SJSA1 (cell line): ENCODE data around the gene KRTAP5-4. TPM values are rescaled to one million over a fixed set of nuclear protein-coding genes. Genes with fewer than 3 reads are reported as not detected.

Experiments
- DNase-seq, 2 experiments: peaks; one replicate each; pipeline ENCODE4 v3.0.0-alpha.2; 2015 to 2020; ENCODE audit warnings: low spot score in 2 of 2, low read depth in 1 of 2
- H3K27ac ChIP-seq: fragments of 250-450 bp; sonication (Bioruptor Pico); 2 replicates; pipeline ENCODE4 v1.5.1; 2020; ENCODE audit warnings: mild to moderate bottlenecking, moderate library complexity
- H3K27me3 ChIP-seq: fragments of 250-450 bp; sonication (Bioruptor Pico); replicated peaks from 2 replicates; pipeline ENCODE4 v1.5.1; 2020; ENCODE audit warnings: mild to moderate bottlenecking, moderate library complexity
- H3K36me3 ChIP-seq: fragments of 250-450 bp; sonication (Bioruptor Pico); 2 replicates; pipeline ENCODE4 v1.5.1; 2020; ENCODE audit warnings: mild to moderate bottlenecking
- H3K4me1 ChIP-seq: fragments of 250-450 bp; sonication (Bioruptor Pico); replicated peaks from 2 replicates; pipeline ENCODE4 v1.6.1; 2021; ENCODE audit warnings: mild to moderate bottlenecking
- H3K4me3 ChIP-seq: fragments of 250-450 bp; sonication (Bioruptor Pico); 2 replicates; pipeline ENCODE4 v1.5.1; 2020; ENCODE audit warnings: mild to moderate bottlenecking
- H3K9me3 ChIP-seq: fragments of 250-450 bp; sonication (Bioruptor Pico); replicated peaks from 2 replicates; pipeline ENCODE4 v1.5.1; 2020; ENCODE audit warnings: mild to moderate bottlenecking
- total RNA-seq: library from RNA; depleted of rRNA; stranded (reverse); fragments of >200 nt; shearing (Covaris generic); gene quantifications from 2 replicates; pipeline ENCODE4 v1.2.3, GENCODE V29; 2014; rRNA removed

The KRTAP5-4 gene
- total RNA-seq, 1 experiment from 2014 or later, result not detected

GRCh38 chr11:1572197-1573076, 49.5 kb downstream of the KRTAP5-4 start, which contains the start of gene DUSP8:
Gene DUSP8, minus strand, starts transcription at chr11:1572271. Its CDS starts 6,445 bp downstream, at chr11:1565826.
- peak within 1 kb of the TSS; percentile 40 for H3K4me3 ChIP-seq
- peaks cover 11% of the 10 kb centered on the region; the same call in 1 of the 2 replicates for H3K4me1 ChIP-seq
- peaks cover 13% of the 10 kb centered on the region for H3K27me3 ChIP-seq
- DNase-seq, result peak; percentile 60 to 75
- no peaks in the 10 kb centered on the region for H3K36me3 ChIP-seq
- no peak within 1 kb of the TSS for H3K27ac ChIP-seq
- H3K9me3 ChIP-seq, result no peaks in the 10 kb centered on the region

GRCh38 chr11:1571760-1572196, 50.2 kb downstream of the KRTAP5-4 start:
- no peaks in the 10 kb centered on the region for H3K9me3 ChIP-seq
- H3K27ac ChIP-seq, result no peak overlapping the region
- DNase-seq, result no peak
- no peaks in the 10 kb centered on the region for H3K36me3 ChIP-seq
- peaks cover 11% of the 10 kb centered on the region; the same call in 1 of the 2 replicates for H3K4me1 ChIP-seq
- peaks cover 13% of the 10 kb centered on the region for H3K27me3 ChIP-seq
- H3K4me3 ChIP-seq, result peak overlapping the region; percentile 40

Other genes starting within 250 kb of the KRTAP5-4 start
- 0.06 and 0.55 TPM in 2 replicates for gene BRSK2, start 232.2 kb downstream of the KRTAP5-4 start, total RNA-seq
- 3.9 and 9.1 TPM in 2 replicates for gene MOB2, start 135.4 kb downstream of the KRTAP5-4 start, total RNA-seq
- gene DUSP8, start 49.9 kb downstream of the KRTAP5-4 start, total RNA-seq, result 0.13 and 0.82 TPM in 2 replicates
- not detected in 2 replicates for gene KRTAP5-1, start 36.9 kb downstream of the KRTAP5-4 start, total RNA-seq
- not detected in 2 replicates for gene KRTAP5-2, start 23.8 kb downstream of the KRTAP5-4 start, total RNA-seq
- not detected in 2 replicates for gene KRTAP5-3, start 13.7 kb downstream of the KRTAP5-4 start, total RNA-seq
- gene KRTAP5-5, start 7.6 kb upstream of the KRTAP5-4 start, total RNA-seq, result not detected in 2 replicates
- not detected in 2 replicates for gene KRTAP5-6, start 75.1 kb upstream of the KRTAP5-4 start, total RNA-seq
- 0.05 TPM in 1 of 2 replicates, not detected in the other for gene IFITM10, start 128.5 kb upstream of the KRTAP5-4 start, total RNA-seq
- 245 and 253 TPM in 2 replicates for gene CTSD, start 141.8 kb upstream of the KRTAP5-4 start, total RNA-seq
- gene SYT8, start 212.9 kb upstream of the KRTAP5-4 start, total RNA-seq, result 0.06 TPM in 1 of 2 replicates, not detected in the other
- gene TNNI2, start 216.8 kb upstream of the KRTAP5-4 start, total RNA-seq, result not detected in 2 replicates
- 0.50 and 3.4 TPM in 2 replicates for gene LSP1, start 230.9 kb upstream of the KRTAP5-4 start, total RNA-seq